Measurements from ENCODE around the gene OR6S1.

Gene OR6S1

DNA sequence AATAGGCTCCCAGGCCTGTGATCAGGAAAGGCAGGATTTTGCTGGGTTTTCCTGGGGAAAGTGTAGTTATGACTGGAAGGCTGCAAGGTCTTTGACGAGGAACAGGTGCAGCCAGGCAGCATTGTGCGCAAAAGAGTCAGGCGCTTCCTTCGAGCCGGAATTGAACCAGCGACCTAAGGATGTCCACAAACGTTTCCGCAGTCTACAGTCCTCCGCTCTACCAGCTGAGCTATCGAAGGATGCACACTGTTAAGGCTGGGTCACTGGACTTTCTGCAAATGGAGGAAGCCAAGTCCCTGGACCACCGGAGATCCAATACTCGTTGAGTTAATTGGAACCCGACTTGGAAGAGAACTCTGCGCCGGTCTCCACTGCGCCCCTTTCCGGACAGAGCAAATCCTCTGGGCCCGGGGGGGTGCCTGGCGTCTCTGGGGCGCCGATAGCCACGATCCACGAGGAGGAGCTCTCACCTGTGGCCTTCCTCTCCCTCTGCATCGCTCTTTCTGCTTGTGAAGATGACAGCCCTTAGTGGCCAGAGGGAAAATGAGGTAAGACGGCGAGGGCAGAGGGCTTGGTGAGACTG is 18.4 kb upstream of the OR6S1 start:
- in situ Hi-C loops (cut with HindIII; ENCODE audit: low sequenced_read_pairs): no loop called here
- H3K4me3 ChIP-seq (ENCODE audit: low read depth, low read length): no peak overlapping the region
- TF ChIP-seq, protein P1, sequence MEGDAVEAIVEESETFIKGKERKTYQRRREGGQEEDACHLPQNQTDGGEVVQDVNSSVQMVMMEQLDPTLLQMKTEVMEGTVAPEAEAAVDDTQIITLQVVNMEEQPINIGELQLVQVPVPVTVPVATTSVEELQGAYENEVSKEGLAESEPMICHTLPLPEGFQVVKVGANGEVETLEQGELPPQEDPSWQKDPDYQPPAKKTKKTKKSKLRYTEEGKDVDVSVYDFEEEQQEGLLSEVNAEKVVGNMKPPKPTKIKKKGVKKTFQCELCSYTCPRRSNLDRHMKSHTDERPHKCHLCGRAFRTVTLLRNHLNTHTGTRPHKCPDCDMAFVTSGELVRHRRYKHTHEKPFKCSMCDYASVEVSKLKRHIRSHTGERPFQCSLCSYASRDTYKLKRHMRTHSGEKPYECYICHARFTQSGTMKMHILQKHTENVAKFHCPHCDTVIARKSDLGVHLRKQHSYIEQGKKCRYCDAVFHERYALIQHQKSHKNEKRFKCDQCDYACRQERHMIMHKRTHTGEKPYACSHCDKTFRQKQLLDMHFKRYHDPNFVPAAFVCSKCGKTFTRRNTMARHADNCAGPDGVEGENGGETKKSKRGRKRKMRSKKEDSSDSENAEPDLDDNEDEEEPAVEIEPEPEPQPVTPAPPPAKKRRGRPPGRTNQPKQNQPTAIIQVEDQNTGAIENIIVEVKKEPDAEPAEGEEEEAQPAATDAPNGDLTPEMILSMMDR (IDR thresholded peaks at IDR 0.05; ENCODE audit: low read depth, low read length): no peak
- no peak for DNase-seq (ENCODE audit: low read depth, low spot score)

DNA sequence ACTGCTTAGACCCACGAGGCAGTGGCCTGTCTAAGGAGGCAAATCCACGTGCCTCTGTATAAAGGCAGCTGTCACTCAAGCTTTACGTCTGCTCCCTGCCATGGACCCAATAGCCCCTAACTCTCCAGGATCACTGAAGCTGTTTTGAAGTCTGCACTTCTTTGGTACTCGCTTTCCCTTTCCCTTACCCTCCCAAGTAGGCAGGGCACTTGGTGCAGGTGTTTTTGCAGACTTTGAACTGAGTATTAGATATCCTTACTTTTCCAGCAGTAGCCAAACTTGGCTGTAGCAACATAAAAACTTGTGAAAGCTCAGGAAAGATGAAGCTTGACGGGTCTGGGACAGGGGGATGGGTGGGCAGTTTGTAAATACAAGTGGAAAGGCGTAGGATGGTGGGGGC is 17.8 kb upstream of the OR6S1 start:
- no peak overlapping the region for H3K4me3 ChIP-seq (ENCODE audit: low read depth, low read length)
- DNase-seq (ENCODE audit: low read depth, low spot score): no peak
- in situ Hi-C loops (cut with HindIII; ENCODE audit: low sequenced_read_pairs): no loop called here
- TF ChIP-seq, protein P1 (IDR thresholded peaks at IDR 0.05; ENCODE audit: low read depth, low read length): no peak

DNA sequence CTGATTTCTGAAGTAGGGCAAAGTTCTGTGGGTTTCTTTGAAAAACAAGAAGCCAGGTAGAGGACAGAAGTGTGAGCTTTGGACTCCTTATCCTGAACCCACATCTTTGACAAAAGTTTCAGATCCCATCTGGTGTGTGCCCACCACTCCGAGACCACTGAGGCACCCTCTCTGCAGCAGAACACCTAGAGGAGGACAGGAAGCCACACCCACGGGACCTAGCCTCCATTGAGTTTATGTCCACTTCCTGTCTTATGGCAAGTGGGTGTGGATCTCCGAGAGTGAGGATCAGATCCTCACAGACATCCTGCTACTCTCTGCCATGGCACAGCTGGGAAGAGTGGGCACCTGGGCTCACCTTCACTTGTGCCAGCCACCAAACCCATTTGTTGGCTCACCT is 16.8 kb upstream of the OR6S1 start:
- H3K4me3 ChIP-seq (ENCODE audit: low read depth, low read length): no peak overlapping the region
- DNase-seq (ENCODE audit: low read depth, low spot score): no peak
- TF ChIP-seq, protein P1 (IDR thresholded peaks at IDR 0.05; ENCODE audit: low read depth, low read length): no peak
- in situ Hi-C loops (cut with HindIII; ENCODE audit: low sequenced_read_pairs): no loop called here

DNA sequence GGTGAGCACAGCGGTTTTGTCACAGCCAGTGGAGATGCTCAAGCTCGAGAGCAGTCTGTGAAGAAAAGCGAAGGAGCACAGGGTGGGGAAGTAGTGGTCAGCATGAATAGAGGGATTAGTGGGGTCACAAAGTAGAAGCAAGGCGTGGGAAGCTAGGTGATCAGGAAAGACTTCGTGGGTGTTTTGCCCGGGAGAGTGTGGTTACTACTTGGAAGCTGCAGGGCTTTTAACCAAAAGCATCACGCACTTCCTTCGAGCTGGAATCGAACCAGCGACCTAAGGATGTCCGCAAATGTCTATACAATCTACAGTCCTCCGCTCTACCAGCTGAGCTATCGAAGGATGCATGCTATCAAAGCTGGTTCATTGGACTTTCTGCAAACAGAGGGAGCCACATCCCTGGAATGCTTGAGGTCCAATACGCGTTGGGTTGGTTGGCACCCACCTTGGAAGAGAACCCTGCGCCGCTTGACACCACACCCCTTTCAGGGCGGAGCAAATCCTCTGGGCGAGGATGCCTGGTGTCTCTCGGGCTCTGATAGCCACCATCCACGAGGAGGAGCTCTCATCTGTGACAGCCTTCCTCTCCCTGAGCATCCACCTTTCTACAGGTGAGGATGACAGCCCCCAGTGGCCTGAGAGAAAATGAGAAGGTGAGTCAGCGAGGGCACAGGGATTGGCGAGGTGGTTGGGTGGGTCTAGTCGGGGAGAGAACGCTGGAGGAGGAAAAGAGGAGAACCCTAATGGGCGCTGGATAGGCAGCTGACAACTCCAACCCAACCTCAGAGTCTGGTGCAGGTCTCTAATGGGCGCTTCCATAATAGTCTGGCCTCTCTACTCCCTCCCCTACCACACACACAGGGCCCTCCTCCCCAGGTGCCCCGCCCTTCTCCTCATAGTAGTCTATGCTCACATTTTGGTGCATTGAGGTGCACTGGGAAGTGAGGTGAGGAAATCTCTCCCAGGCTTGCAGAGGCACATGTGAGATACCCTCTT is 16.0 kb upstream of the OR6S1 start:
- in situ Hi-C loops (cut with HindIII; ENCODE audit: low sequenced_read_pairs): no loop called here
- no peak for DNase-seq (ENCODE audit: low read depth, low spot score)
- H3K4me3 ChIP-seq (ENCODE audit: low read depth, low read length): no peak overlapping the region
- TF ChIP-seq, protein P1 (IDR thresholded peaks at IDR 0.05; ENCODE audit: low read depth, low read length): no peak

DNA sequence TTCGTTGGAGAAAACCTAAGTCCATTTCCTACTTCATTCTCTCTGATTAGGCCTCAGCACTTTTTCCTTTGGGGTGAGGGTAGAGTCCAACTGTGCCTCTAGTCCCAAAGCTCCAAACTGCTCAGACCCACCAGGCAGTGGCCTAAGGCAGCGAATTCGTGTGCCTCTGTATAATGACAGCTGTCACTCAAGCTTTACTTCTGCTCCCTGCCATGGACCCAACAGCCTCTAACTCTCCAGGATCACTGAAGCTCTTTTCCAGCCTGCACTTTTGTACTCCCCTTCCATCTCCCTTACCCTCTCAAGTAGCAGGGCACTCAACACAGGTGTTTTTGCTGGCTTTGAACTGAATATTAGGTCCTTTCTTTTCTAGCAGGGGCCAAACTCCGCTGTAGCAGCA is 14.8 kb upstream of the OR6S1 start:
- TF ChIP-seq, protein P1 (IDR thresholded peaks at IDR 0.05; ENCODE audit: low read depth, low read length): no peak
- H3K4me3 ChIP-seq (ENCODE audit: low read depth, low read length): no peak overlapping the region
- no peak for DNase-seq (ENCODE audit: low read depth, low spot score)
- in situ Hi-C loops (cut with HindIII; ENCODE audit: low sequenced_read_pairs): no loop called here

DNA sequence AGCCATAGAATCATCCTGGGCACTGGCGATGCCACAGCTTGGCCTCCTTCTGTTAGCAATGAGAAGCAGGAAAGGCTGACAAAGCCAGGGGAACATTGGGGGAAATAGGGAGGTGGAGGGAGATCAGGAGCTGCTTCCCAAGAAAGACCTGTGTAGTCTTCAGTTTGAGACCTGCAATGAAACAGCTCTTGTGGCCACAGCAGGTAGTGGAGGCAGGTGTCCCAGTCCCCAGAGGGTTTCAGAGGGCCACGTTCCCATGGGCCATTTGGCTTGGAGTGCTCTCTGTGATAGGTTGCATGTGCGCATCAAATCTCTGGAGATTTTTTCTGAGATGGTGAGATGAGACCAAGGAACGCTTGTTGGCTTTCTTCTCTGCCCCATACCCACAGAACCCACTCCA is 14.4 kb upstream of the OR6S1 start:
- DNase-seq (ENCODE audit: low read depth, low spot score): no peak
- TF ChIP-seq, protein P1 (IDR thresholded peaks at IDR 0.05; ENCODE audit: low read depth, low read length): no peak
- in situ Hi-C loops (cut with HindIII; ENCODE audit: low sequenced_read_pairs): no loop called here
- no peak overlapping the region for H3K4me3 ChIP-seq (ENCODE audit: low read depth, low read length)

Data from astrocyte of the spinal cord (primary cell).